KOPT-K1 (cell line): ENCODE results near the gene ABCC8.

ENCODE experiments used
- H3K27ac ChIP-seq: fragments of 200-600 bp; sonication (generic); 2 replicates; pipeline ENCODE4 v1.5.1; 2016; ENCODE audit warnings: antibody characterized with exemption, mild to moderate bottlenecking, low read depth, low read length; ENCODE audit not compliant: poor library complexity, severe bottlenecking
- H3K36me3 ChIP-seq: fragments of 200-600 bp; sonication (generic); 2 replicates; pipeline ENCODE4 v1.5.1; 2017; ENCODE audit warnings: antibody characterized with exemption, mild to moderate bottlenecking, low read length, moderate library complexity; ENCODE audit not compliant: insufficient read depth
- H3K9me3 ChIP-seq: fragments of 200-600 bp; sonication (generic); 2 replicates; pipeline ENCODE4 v1.5.1; 2017; ENCODE audit warnings: antibody characterized with exemption, low read length, mild to moderate bottlenecking; ENCODE audit not compliant: insufficient read depth, poor library complexity, severe bottlenecking

ABCC8 gene

GRCh38 chr11:17375547-17375946 is 101.1 kb downstream of the ABCC8 start:
- Histone ChIP-seq H3K9me3 (peaks cover 63% of the 10 kb centered on the region), H3K27ac (no peak overlapping the region), H3K36me3 (peaks cover 84% of the 10 kb centered on the region)

- H3K36me3 ChIP-seq, result peaks cover 98% of the 10 kb centered on the region
- no peak overlapping the region for H3K27ac ChIP-seq
- peaks cover 65% of the 10 kb centered on the region for H3K9me3 ChIP-seq
Measured at GRCh38 chr11:17371614-17372013, 105.0 kb downstream of the ABCC8 start.

GRCh38 chr11:17369684-17370243 is 106.9 kb downstream of the ABCC8 start:
- H3K9me3 ChIP-seq, result peaks cover 65% of the 10 kb centered on the region

GRCh38 chr11:17369094-17369493 is 107.6 kb downstream of the ABCC8 start:
- Histone ChIP-seq H3K9me3 (peaks cover 62% of the 10 kb centered on the region), H3K36me3 (peaks cover 90% of the 10 kb centered on the region), H3K27ac (no peak overlapping the region)

More at GRCh38 chr11:17369684-17370243, 106.9 kb downstream of the ABCC8 start:
- H3K36me3 ChIP-seq, result peaks cover 95% of the 10 kb centered on the region
- no peak overlapping the region for H3K27ac ChIP-seq

- Histone ChIP-seq H3K9me3 (peaks cover 56% of the 10 kb centered on the region), H3K36me3 (peaks cover 90% of the 10 kb centered on the region)
Measured at GRCh38 chr11:17368551-17368950, 108.1 kb downstream of the ABCC8 start.

GRCh38 chr11:17366495-17366894 is 110.2 kb downstream of the ABCC8 start:
- Histone ChIP-seq H3K36me3 (peaks cover 69% of the 10 kb centered on the region), H3K27ac (no peak overlapping the region), H3K9me3 (peaks cover 36% of the 10 kb centered on the region)

More at GRCh38 chr11:17368551-17368950, 108.1 kb downstream of the ABCC8 start:
- H3K27ac ChIP-seq, result no peak overlapping the region

- Histone ChIP-seq H3K9me3 (peaks cover 3% of the 10 kb centered on the region), H3K36me3 (peaks cover 25% of the 10 kb centered on the region), H3K27ac (no peak overlapping the region)
Measured at GRCh38 chr11:17354601-17354991, 122.0 kb downstream of the ABCC8 start.

GRCh38 chr11:17353821-17354600 is 122.6 kb downstream of the ABCC8 start:
- Histone ChIP-seq H3K27ac (peak overlapping the region; percentile 61), H3K36me3 (peaks cover 25% of the 10 kb centered on the region), H3K9me3 (peaks cover 3% of the 10 kb centered on the region)

GRCh38 chr11:17352950-17353820 is 123.5 kb downstream of the ABCC8 start:
- H3K36me3 ChIP-seq, result peaks cover 32% of the 10 kb centered on the region
- H3K27ac ChIP-seq, result peak overlapping the region; percentile 61

GRCh38 chr11:17351510-17352176 is 125.0 kb downstream of the ABCC8 start, which contains the start of gene NCR3LG1:
Gene NCR3LG1, plus strand, starts transcription at chr11:17351800. Its CDS starts 170 bp downstream, at chr11:17351970.
- H3K36me3 ChIP-seq, result peaks cover 36% of the 10 kb centered on the region
- H3K9me3 ChIP-seq, result peaks cover 3% of the 10 kb centered on the region
- H3K27ac ChIP-seq, result peak within 1 kb of the TSS; percentile 61

More at GRCh38 chr11:17352950-17353820, 123.5 kb downstream of the ABCC8 start:
- H3K9me3 ChIP-seq, result peaks cover 3% of the 10 kb centered on the region

GRCh38 chr11:17351172-17351509 is 125.5 kb downstream of the ABCC8 start:
- Histone ChIP-seq H3K9me3 (peaks cover 3% of the 10 kb centered on the region), H3K36me3 (peaks cover 39% of the 10 kb centered on the region), H3K27ac (peak overlapping the region; percentile 61)

GRCh38 chr11:17350455-17351171 is 126.0 kb downstream of the ABCC8 start:
- Histone ChIP-seq H3K9me3 (peaks cover 3% of the 10 kb centered on the region), H3K27ac (peak overlapping the region; percentile 61), H3K36me3 (peaks cover 44% of the 10 kb centered on the region)

- H3K9me3 ChIP-seq, result peaks cover 3% of the 10 kb centered on the region
- peaks cover 71% of the 10 kb centered on the region for H3K36me3 ChIP-seq
- no peak overlapping the region for H3K27ac ChIP-seq
Measured at GRCh38 chr11:17347676-17348075, 129.0 kb downstream of the ABCC8 start.

- Histone ChIP-seq H3K27ac (no peak overlapping the region), H3K9me3 (no peaks in the 10 kb centered on the region), H3K36me3 (peaks cover 59% of the 10 kb centered on the region)
Measured at GRCh38 chr11:17343907-17344306, 132.7 kb downstream of the ABCC8 start.
